Breast epithelium (tissue), 4 donors: ENCODE results near the gene SMC5. TPM values are rescaled to one million over a fixed set of nuclear protein-coding genes. Genes with fewer than 3 reads are reported as not detected.

Source experiments
- DNase-seq, 2 donors: peaks; one replicate each; pipeline ENCODE4 v3.0.0-alpha.2; 2019; ENCODE audit warnings: low spot score in 2 of 2
- H3K27ac ChIP-seq, 2 donors: fragments of 200-600 bp; sonication (generic) in 1 of 2; one replicate each; pipeline ENCODE4 v1.5.1; 2016 to 2019; ENCODE audit warnings: mild to moderate bottlenecking in 1 of 2
- H3K27me3 ChIP-seq, 2 donors: fragments of 200-600 bp; sonication (generic) in 1 of 2; one replicate each; pipeline versions ENCODE4 v1.5.1 to v1.6.0; 2017 to 2019; ENCODE audit warnings: control low read depth in 1 of 2, mild to moderate bottlenecking in 1 of 2
- H3K36me3 ChIP-seq: fragments of 200-600 bp; one replicate; pipeline ENCODE4 v1.5.1; 2019
- H3K4me1 ChIP-seq, 2 donors: fragments of 200-600 bp; sonication (generic); one replicate each; pipeline ENCODE4 v1.5.1; 2016 to 2019; ENCODE audit warnings: control low read depth in 1 of 2
- H3K4me3 ChIP-seq, 3 donors: fragments of 200-600 bp; sonication (generic); 1 replicate in 2 of 3; 2 replicates in 1 of 3; pipeline ENCODE4 v1.5.1; 2016 to 2019; ENCODE audit warnings: mild to moderate bottlenecking in 3 of 3, moderate library complexity in 2 of 3
- H3K9me3 ChIP-seq, 2 donors: fragments of 200-600 bp; sonication (generic) in 1 of 2; one replicate each; pipeline ENCODE4 v1.5.1; 2016 to 2019; ENCODE audit warnings: control low read depth in 1 of 2
- CTCF ChIP-seq, 3 donors: fragments of 450-650 bp; IDR thresholded peaks; one replicate each; pipeline ENCODE4 v1.5.1; 2016 to 2017; ENCODE audit warnings: antibody characterized with exemption in 3 of 3, mild to moderate bottlenecking in 3 of 3, moderate library complexity in 3 of 3
- POLR2A ChIP-seq: fragments of 450-650 bp; IDR thresholded peaks from one replicate; pipeline ENCODE4 v1.6.1; 2016; ENCODE audit warnings: antibody characterized with exemption, mild to moderate bottlenecking, moderate library complexity
- POLR2AphosphoS5 ChIP-seq, 3 donors: sonication (generic); formaldehyde crosslinking; IDR thresholded peaks; one replicate each; pipeline ENCODE4 v1.6.1; 2017; ENCODE audit warnings: antibody characterized with exemption in 3 of 3
- intact Hi-C: fragments of 100-400 bp; cut with DNase I; formaldehyde crosslinking; loops from one replicate; pipeline ENCODE4 v1.15.1; 2023; ENCODE audit warnings: low total_unique reads
- total RNA-seq, 3 donors: library from RNA; depleted of rRNA; stranded (reverse); fragments of >200 nt; gene quantifications; one replicate each; pipeline ENCODE4 v1.1.0, GENCODE V29; 2016

Gene SMC5
- total RNA-seq, 3 donors from 2014 or later, result 23.4 to 62.2 (median 43.9) TPM

GRCh38 chr9:70257991-70258691 lies 637 bp upstream of the SMC5 start:
- H3K9me3 ChIP-seq, result no peaks in the 10 kb centered on the region
- peaks cover 0 to 22% of the 10 kb centered on the region in 2 donors for H3K4me1 ChIP-seq
- H3K27me3 ChIP-seq, result no peaks in the 10 kb centered on the region
- H3K36me3 ChIP-seq, result no peaks in the 10 kb centered on the region
- DNase-seq, result peak; percentile 60 to 74
- H3K27ac ChIP-seq, result peak overlapping the region; percentile 96 to 97
- peak overlapping the region; percentile 84 to 86 (median 86) for H3K4me3 ChIP-seq
- no peak for TF ChIP-seq POLR2A
- no peak for TF ChIP-seq CTCF (IDR thresholded peaks at IDR 0.05)
- no peak for TF ChIP-seq POLR2AphosphoS5 (IDR thresholded peaks at IDR 0.05)
- intact Hi-C loops, result no loop called here

- H3K36me3 ChIP-seq, result no peaks in the 10 kb centered on the region
- intact Hi-C loops, result no loop called here
- no peaks in the 10 kb centered on the region for H3K27me3 ChIP-seq
- peak overlapping the region; percentile 96 to 97 for H3K27ac ChIP-seq
- DNase-seq, result no peak
- TF ChIP-seq CTCF (IDR thresholded peaks at IDR 0.05), result no peak
- no peak for TF ChIP-seq POLR2A
- H3K9me3 ChIP-seq, result no peaks in the 10 kb centered on the region
- peaks cover 0 to 22% of the 10 kb centered on the region in 2 donors for H3K4me1 ChIP-seq
- peak overlapping the region; percentile 84 to 86 (median 86) for H3K4me3 ChIP-seq
Measured at GRCh38 chr9:70259512-70259802, 679 bp downstream of the SMC5 start.

- TF ChIP-seq POLR2A (no peak), CTCF (IDR thresholded peaks at IDR 0.05) (no peak), POLR2AphosphoS5 (IDR thresholded peaks at IDR 0.05) (no peak)
- no peak for DNase-seq
- Histone ChIP-seq H3K27ac (peak overlapping the region in 1 of 2 donors; percentile 97), H3K27me3 (no peaks in the 10 kb centered on the region), H3K36me3 (no peaks in the 10 kb centered on the region), H3K4me1 (peaks cover 0 to 22% of the 10 kb centered on the region in 2 donors), H3K4me3 (peak overlapping the region; percentile 84 to 86 (median 86)), H3K9me3 (no peaks in the 10 kb centered on the region)
- intact Hi-C loops, result no loop called here
Measured at GRCh38 chr9:70260007-70260443, 1.2 kb downstream of the SMC5 start.

GRCh38 chr9:70260606-70261005 lies 1.8 kb downstream of the SMC5 start:
- TF ChIP-seq POLR2AphosphoS5 (IDR thresholded peaks at IDR 0.05), result no peak
- TF ChIP-seq CTCF (IDR thresholded peaks at IDR 0.05), result no peak
- no peak for TF ChIP-seq POLR2A
- H3K27ac ChIP-seq, result peak overlapping the region in 1 of 2 donors; percentile 97
- peaks cover 0 to 22% of the 10 kb centered on the region in 2 donors for H3K4me1 ChIP-seq
- H3K27me3 ChIP-seq, result no peaks in the 10 kb centered on the region
- H3K9me3 ChIP-seq, result no peaks in the 10 kb centered on the region
- DNase-seq, result no peak
- intact Hi-C loops, result no loop called here
- no peaks in the 10 kb centered on the region for H3K36me3 ChIP-seq
- H3K4me3 ChIP-seq, result peak overlapping the region in 2 of 3 donors; percentile 86

GRCh38 chr9:70261131-70261870 lies 2.5 kb downstream of the SMC5 start:
- DNase-seq, result no peak
- intact Hi-C loops, result no loop called here
- TF ChIP-seq POLR2AphosphoS5 (IDR thresholded peaks at IDR 0.05) (no peak), CTCF (IDR thresholded peaks at IDR 0.05) (no peak), POLR2A (no peak)
- peak overlapping the region; percentile 21 to 35 for H3K27ac ChIP-seq
- peak overlapping the region in 2 of 3 donors; percentile 1 to 86 for H3K4me3 ChIP-seq
- H3K27me3 ChIP-seq, result no peaks in the 10 kb centered on the region
- no peaks in the 10 kb centered on the region for H3K9me3 ChIP-seq
- H3K4me1 ChIP-seq, result peaks cover 0 to 22% of the 10 kb centered on the region in 2 donors
- no peaks in the 10 kb centered on the region for H3K36me3 ChIP-seq
